ENCODE data around the gene RBM5.

The RBM5 gene

GRCh38 chr3:50127251-50127691 is 38.6 kb downstream of the RBM5 start:
- Histone ChIP-seq H3K36me3 (ENCODE audit: control insufficient read depth in 2 of 2, insufficient read depth in 1 of 2, low read length in 2 of 2) (no peaks in the 10 kb centered on the region), H3K4me1 (ENCODE audit: control insufficient read depth, insufficient read depth, low read length) (peaks cover 7% of the 10 kb centered on the region), H3K9me3 (ENCODE audit: control insufficient read depth, insufficient read depth, low read depth, low read length) (no peaks in the 10 kb centered on the region), H3K4me3 (ENCODE audit: low read depth, low read length) (no peak overlapping the region), H3K27ac (ENCODE audit: extremely low read depth, low read depth, low read length) (no peak overlapping the region)
- no peak for TF ChIP-seq PRDM2 (tag by site-specific recombination; IDR thresholded peaks at IDR 0.05; ENCODE audit: borderline replicate concordance)
- no peak for TF ChIP-seq FEZF1 (tag by site-specific recombination; IDR thresholded peaks at IDR 0.05)
- no peak for TF ChIP-seq ZNF350 (tag by site-specific recombination; IDR thresholded peaks at IDR 0.05)
- ChIA-PET CTCF (interaction anchor here (0.6 to 0.7 kb wide), 2 partner anchors 28 to 81 kb away, joined by 3 read pairs; no protein-coding TSS in a partner anchor), POLR2A (no interaction called here)

- peaks cover 7% of the 10 kb centered on the region for H3K4me1 ChIP-seq (ENCODE audit: control insufficient read depth, insufficient read depth, low read length)
- no peaks in the 10 kb centered on the region for H3K36me3 ChIP-seq (ENCODE audit: control insufficient read depth in 2 of 2, insufficient read depth in 1 of 2, low read length in 2 of 2)
- TF ChIP-seq ZBTB26 (tag by site-specific recombination; optimal IDR thresholded peaks at IDR 0.05) (no peak), ZNF211 (tag by site-specific recombination; IDR thresholded peaks at IDR 0.05; ENCODE audit: low read depth) (no peak), ZFP3 (tag by site-specific recombination; IDR thresholded peaks at IDR 0.05; ENCODE audit: low read depth) (no peak), ZNF138 (tag by site-specific recombination; IDR thresholded peaks at IDR 0.05; ENCODE audit: borderline replicate concordance) (no peak), KLF9 (tag by site-specific recombination; IDR thresholded peaks at IDR 0.05; ENCODE audit: low read depth) (no peak), ZNF560 (tag by site-specific recombination; IDR thresholded peaks at IDR 0.05; ENCODE audit: borderline replicate concordance) (no peak), ZNF530 (tag by site-specific recombination; IDR thresholded peaks at IDR 0.05; ENCODE audit: low read depth) (no peak), ZNF274 (IDR thresholded peaks at IDR 0.05; ENCODE audit: low read length) (no peak), ZNF274 (tag by site-specific recombination; IDR thresholded peaks at IDR 0.05; ENCODE audit: borderline replicate concordance) (no peak), ZNF677 (tag by site-specific recombination; IDR thresholded peaks at IDR 0.05) (no peak), ZBTB20 (tag by site-specific recombination; IDR thresholded peaks at IDR 0.05) (no peak), PRDM4 (tag by site-specific recombination; IDR thresholded peaks at IDR 0.05) (no peak), ZNF132 (tag by site-specific recombination; IDR thresholded peaks at IDR 0.05; ENCODE audit: borderline replicate concordance) (no peak), ZFHX2 (tag by site-specific recombination; conservative IDR thresholded peaks at IDR 0.05) (no peak), ZNF768 (tag by site-specific recombination; IDR thresholded peaks at IDR 0.05) (no peak), BCL11B (tag by site-specific recombination; IDR thresholded peaks at IDR 0.05; ENCODE audit: low read depth) (no peak), ZNF624 (tag by site-specific recombination; IDR thresholded peaks at IDR 0.05) (no peak), ZBTB17 (tag by site-specific recombination; IDR thresholded peaks at IDR 0.05) (no peak), ZNF311 (tag by site-specific recombination; IDR thresholded peaks at IDR 0.05; ENCODE audit: borderline replicate concordance) (no peak), ZNF366 (tag by site-specific recombination; conservative IDR thresholded peaks at IDR 0.05) (no peak), ZSCAN5A (tag by site-specific recombination; IDR thresholded peaks at IDR 0.05) (no peak)
- POLR2A ChIA-PET = no interaction called here
- CTCF ChIA-PET = no interaction called here
- no peak overlapping the region for H3K27ac ChIP-seq (ENCODE audit: extremely low read depth, low read depth, low read length)
- no peak overlapping the region for H3K4me3 ChIP-seq (ENCODE audit: low read depth, low read length)
- H3K9me3 ChIP-seq (ENCODE audit: control insufficient read depth, insufficient read depth, low read depth, low read length) = no peaks in the 10 kb centered on the region
These were observed 39.3 kb downstream of the RBM5 start for GRCh38 chr3:50128001-50128400.

Measured in HEK293 (cell line).